ENCODE results near the gene SPN. TPM values are rescaled to one million over a fixed set of nuclear protein-coding genes. Genes with fewer than 3 reads are reported as not detected.
"Not testable (repeated sequence)": the region's sequence is repeated elsewhere in the genome, so short reads cannot be mapped to it uniquely, and the experiment has no call there.

The SPN gene
- total RNA-seq, 4 donors from 2014 or later: 1.1 to 1.5 (median 1.3) TPM

- H3K4me1 ChIP-seq; DNase-seq (ENCODE audit: low spot score in 2 of 2); H3K27me3 ChIP-seq; H3K4me3 ChIP-seq; H3K27ac ChIP-seq; H3K36me3 ChIP-seq; H3K9me3 ChIP-seq: not testable (repeated sequence)
- 63 to 83% methylated on average over 6 to 9 of the region's 10 CpGs for WGBS, 2 donors
Observed at GRCh38 chr16:29629318-29629717, 33.7 kb upstream of the SPN start.

DNA sequence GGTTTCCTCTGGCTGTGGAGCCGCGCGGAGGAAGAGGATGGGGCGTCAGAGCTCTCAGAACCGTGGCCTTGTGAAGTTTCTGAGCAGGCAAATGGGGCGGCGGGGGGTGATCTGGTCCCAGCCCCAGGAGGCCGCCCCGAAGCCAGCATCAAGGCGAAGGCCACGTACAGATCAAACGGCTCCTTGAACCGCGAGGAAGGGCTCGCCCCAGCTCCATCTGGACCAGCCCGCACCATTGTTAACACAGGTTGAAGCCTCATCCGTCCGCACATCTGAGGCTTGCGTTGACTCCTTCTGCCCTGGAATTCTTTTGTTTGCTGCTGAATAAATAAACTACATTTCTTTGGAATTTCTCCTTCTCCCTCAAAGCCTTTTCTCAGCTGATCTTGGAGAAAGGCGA, 31.4 kb upstream of the SPN start:
- H3K4me3 ChIP-seq; H3K4me1 ChIP-seq; H3K9me3 ChIP-seq; H3K27ac ChIP-seq; H3K27me3 ChIP-seq; DNase-seq (ENCODE audit: low spot score in 2 of 2); H3K36me3 ChIP-seq: not testable (repeated sequence)
- WGBS, 2 donors: 65 to 70% methylated on average over 19 to 20 of the region's 20 CpGs

DNA sequence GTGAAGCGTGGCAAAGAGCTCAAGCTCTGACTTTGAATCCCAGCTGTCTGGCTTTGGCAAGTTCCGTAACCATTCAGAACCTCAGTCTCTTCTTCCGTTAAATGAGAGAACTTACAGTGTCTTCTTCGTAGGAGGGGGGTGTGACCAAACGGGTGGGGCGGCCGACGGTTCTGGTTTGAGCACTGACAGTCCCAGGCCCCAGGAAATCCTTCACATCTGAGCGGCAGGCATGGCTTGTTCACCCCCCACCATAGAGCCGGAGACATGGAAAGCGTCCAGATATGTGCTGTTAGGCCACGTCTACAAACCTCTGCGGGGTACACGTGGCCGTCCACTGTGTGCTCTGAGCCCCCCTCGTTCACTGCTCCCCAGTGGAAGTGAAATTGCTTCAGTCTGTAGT, 27.1 kb upstream of the SPN start:
- not testable (repeated sequence) for H3K36me3 ChIP-seq; H3K9me3 ChIP-seq; H3K27ac ChIP-seq; H3K4me3 ChIP-seq; H3K4me1 ChIP-seq; H3K27me3 ChIP-seq; DNase-seq (ENCODE audit: low spot score in 2 of 2)
- 71 to 80% methylated on average over 9 to 12 of the region's 16 CpGs for WGBS, 2 donors

DNA sequence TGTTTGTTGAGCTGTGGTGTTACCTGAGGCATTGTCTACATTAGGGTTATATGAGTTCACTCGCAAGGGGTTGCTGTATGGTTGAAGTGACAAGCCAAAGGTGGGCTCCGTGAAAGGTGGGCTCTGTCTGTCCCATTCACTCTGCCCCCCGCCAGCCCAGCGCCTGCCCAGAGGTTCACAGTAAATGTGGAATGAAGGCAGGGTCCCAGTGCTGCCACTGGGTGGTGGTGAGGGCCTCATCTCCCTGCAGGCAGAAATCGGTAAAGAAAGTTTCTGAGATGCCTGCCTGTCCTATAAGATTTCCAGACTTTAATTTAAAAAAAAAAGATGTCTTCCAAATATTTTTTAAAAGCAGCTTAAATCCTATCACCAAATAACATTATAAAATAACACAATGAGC, 26.7 kb upstream of the SPN start:
- not testable (repeated sequence) for H3K4me3 ChIP-seq; H3K4me1 ChIP-seq; DNase-seq (ENCODE audit: low spot score in 2 of 2); H3K27ac ChIP-seq; H3K9me3 ChIP-seq; H3K36me3 ChIP-seq; H3K27me3 ChIP-seq
- 10 to 47% methylated on average over 1 of the region's 5 CpGs for WGBS, 2 donors

GRCh38 chr16:29638751-29639150, 24.3 kb upstream of the SPN start:
- not testable (repeated sequence) for H3K27me3 ChIP-seq; H3K36me3 ChIP-seq; H3K9me3 ChIP-seq; H3K4me3 ChIP-seq; H3K27ac ChIP-seq; H3K4me1 ChIP-seq; DNase-seq (ENCODE audit: low spot score in 2 of 2)
- WGBS, 2 donors: 90 to 96% methylated on average over 8 of the region's 8 CpGs

GRCh38 chr16:29641561-29641960, 21.5 kb upstream of the SPN start:
- H3K9me3 ChIP-seq: no peaks in the 10 kb centered on the region
- no peaks in the 10 kb centered on the region for H3K27me3 ChIP-seq
- no peak overlapping the region for H3K27ac ChIP-seq
- no peak for TF ChIP-seq POLR2A (IDR thresholded peaks at IDR 0.05)
- TF ChIP-seq CTCF (IDR thresholded peaks at IDR 0.05): no peak
- no peak for TF ChIP-seq EP300 (IDR thresholded peaks at IDR 0.05)
- H3K4me1 ChIP-seq: no peaks in the 10 kb centered on the region
- 60 to 68% methylated on average over 3 of the region's 3 CpGs for WGBS, 2 donors
- DNase-seq (ENCODE audit: low spot score in 2 of 2): no peak
- H3K4me3 ChIP-seq: no peak overlapping the region
- H3K36me3 ChIP-seq: no peaks in the 10 kb centered on the region

DNA sequence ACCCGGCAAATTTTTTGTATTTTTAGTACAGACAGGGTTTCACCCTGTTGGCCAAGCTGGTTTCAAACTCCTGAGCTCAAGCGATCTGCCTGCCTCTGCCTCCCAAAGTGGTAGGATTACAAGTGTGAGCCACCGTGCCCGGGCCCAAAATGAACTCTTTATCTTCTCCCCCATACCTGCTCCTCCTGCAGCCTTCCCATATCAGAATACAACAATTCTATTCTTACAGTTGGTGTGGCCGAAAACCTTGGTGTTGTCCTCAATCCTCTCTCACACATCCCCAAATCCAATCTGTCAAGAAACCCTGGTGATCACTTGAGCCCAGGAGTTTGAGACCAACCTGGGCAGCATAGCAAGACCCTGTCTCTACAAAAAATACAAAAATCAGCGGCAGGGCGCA, 19.5 kb upstream of the SPN start:
- no peak for DNase-seq (ENCODE audit: low spot score in 2 of 2)
- no peak overlapping the region for H3K27ac ChIP-seq
- H3K4me1 ChIP-seq: no peaks in the 10 kb centered on the region
- 91 to 94% methylated on average over 7 of the region's 7 CpGs for WGBS, 2 donors
- no peak overlapping the region for H3K4me3 ChIP-seq
- no peak for TF ChIP-seq POLR2A (IDR thresholded peaks at IDR 0.05)
- no peak for TF ChIP-seq EP300 (IDR thresholded peaks at IDR 0.05)
- no peak for TF ChIP-seq CTCF (IDR thresholded peaks at IDR 0.05)
- H3K36me3 ChIP-seq: no peaks in the 10 kb centered on the region
- H3K9me3 ChIP-seq: no peaks in the 10 kb centered on the region
- no peaks in the 10 kb centered on the region for H3K27me3 ChIP-seq

GRCh38 chr16:29644338-29644857, 18.6 kb upstream of the SPN start:
- 62 to 63% methylated on average over 9 of the region's 9 CpGs for WGBS, 2 donors
- no peaks in the 10 kb centered on the region for H3K27me3 ChIP-seq
- TF ChIP-seq CTCF (IDR thresholded peaks at IDR 0.05) (no peak), POLR2A (IDR thresholded peaks at IDR 0.05) (no peak), EP300 (IDR thresholded peaks at IDR 0.05) (no peak)
- no peaks in the 10 kb centered on the region for H3K9me3 ChIP-seq
- H3K27ac ChIP-seq: no peak overlapping the region
- no peak for DNase-seq (ENCODE audit: low spot score in 2 of 2)
- H3K4me1 ChIP-seq: no peaks in the 10 kb centered on the region
- H3K4me3 ChIP-seq: no peak overlapping the region
- no peaks in the 10 kb centered on the region for H3K36me3 ChIP-seq

All from tibial nerve (tissue), 4 donors.